GM10847 (cell line): ENCODE measurements around the gene ST3GAL3.

ENCODE experiments used
- POLR2A ChIP-seq: IDR thresholded peaks from 2 replicates; pipeline ENCODE4 v1.6.1; 2011; ENCODE audit not compliant: insufficient read length; ENCODE audit errors: extremely low read depth

ST3GAL3 gene

DNA sequence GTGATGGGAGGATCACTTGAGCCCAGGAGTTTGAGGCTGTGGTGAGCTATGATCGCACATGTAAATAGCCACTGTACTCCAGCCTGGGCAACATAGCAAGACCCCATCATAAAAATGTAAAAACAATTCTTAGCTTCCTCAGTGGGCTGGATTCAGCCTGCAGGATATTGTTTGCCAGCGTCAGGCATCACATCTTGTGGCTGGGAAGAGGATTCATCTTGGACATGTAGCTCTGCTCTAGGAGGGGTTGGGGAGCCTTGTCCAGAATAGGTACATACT, 19.3 kb upstream of the ST3GAL3 start:
- TF ChIP-seq POLR2A: no peak

GRCh38 chr1:43688594-43689000, 18.7 kb upstream of the ST3GAL3 start:
- TF ChIP-seq POLR2A: no peak

- no peak for TF ChIP-seq POLR2A
These were observed 18.0 kb upstream of the ST3GAL3 start for GRCh38 chr1:43689289-43689688.

GRCh38 chr1:43691871-43692815, 15.2 kb upstream of the ST3GAL3 start:
- TF ChIP-seq POLR2A: no peak

GRCh38 chr1:43693371-43693770, 14.0 kb upstream of the ST3GAL3 start:
- TF ChIP-seq POLR2A: no peak

- no peak for TF ChIP-seq POLR2A
These were observed 8.1 kb upstream of the ST3GAL3 start for GRCh38 chr1:43699281-43699680.

DNA sequence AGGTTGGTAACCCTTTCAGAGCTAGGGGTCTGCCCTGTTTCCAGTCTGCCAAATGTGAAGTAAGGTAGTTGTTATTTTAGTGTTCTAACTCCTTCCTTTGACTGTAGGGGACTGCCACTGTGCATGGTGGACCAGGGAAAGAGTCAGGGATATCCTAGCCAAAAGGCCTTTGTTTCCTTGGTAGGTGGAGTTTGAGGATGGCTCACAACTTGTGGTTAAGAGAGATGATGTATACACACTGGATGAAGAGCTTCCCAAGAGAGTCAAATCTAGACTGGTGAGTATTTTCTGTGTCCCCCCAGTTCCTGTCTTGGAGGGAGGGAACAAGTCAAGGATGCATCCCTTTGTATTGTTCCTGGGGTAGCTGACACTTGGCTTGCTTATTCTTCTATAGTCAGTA, 3.5 kb upstream of the ST3GAL3 start:
- no peak for TF ChIP-seq POLR2A

GRCh38 chr1:43704838-43705237, 2.5 kb upstream of the ST3GAL3 start:
- no peak for TF ChIP-seq POLR2A

GRCh38 chr1:43705334-43705733, 2.0 kb upstream of the ST3GAL3 start:
- TF ChIP-seq POLR2A: no peak

- no peak for TF ChIP-seq POLR2A
These were observed 1.2 kb upstream of the ST3GAL3 start for GRCh38 chr1:43705982-43706597.

DNA sequence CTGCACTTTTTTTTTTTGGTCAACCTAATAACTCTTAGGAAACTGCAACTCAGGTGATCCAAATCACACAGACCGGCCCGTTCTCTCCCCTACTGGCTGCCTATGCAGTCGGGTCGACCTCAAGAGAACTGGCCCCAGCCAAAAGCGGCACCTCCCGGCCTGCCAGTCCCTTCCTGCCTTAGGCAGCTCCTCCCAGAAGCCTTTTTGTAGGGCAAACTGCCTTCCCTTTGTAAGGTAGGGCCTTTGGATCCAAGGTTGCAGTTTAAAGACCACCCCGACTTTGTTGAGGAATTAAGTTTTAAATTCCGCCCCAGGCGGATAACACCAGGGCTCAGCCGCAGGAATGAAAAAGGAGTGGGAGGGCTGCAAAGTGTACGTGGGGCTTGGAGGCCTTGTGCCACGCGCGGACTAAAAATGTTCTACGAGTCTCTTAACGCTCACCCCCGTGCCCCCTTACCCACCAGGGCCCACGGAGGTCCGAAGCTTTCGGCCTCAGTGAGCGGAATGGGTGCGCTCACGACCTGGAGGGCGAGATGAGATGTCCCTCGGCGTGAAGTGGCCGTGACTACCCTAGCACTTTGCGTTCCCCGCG, 642 bp upstream of the ST3GAL3 start:
- no peak for TF ChIP-seq POLR2A

- TF ChIP-seq POLR2A: no peak
These were observed 670 bp downstream of the ST3GAL3 start for GRCh38 chr1:43708002-43708410.

GRCh38 chr1:43711049-43711448, 3.7 kb downstream of the ST3GAL3 start:
- TF ChIP-seq POLR2A: no peak

GRCh38 chr1:43711524-43712386, 4.4 kb downstream of the ST3GAL3 start:
- no peak for TF ChIP-seq POLR2A

DNA sequence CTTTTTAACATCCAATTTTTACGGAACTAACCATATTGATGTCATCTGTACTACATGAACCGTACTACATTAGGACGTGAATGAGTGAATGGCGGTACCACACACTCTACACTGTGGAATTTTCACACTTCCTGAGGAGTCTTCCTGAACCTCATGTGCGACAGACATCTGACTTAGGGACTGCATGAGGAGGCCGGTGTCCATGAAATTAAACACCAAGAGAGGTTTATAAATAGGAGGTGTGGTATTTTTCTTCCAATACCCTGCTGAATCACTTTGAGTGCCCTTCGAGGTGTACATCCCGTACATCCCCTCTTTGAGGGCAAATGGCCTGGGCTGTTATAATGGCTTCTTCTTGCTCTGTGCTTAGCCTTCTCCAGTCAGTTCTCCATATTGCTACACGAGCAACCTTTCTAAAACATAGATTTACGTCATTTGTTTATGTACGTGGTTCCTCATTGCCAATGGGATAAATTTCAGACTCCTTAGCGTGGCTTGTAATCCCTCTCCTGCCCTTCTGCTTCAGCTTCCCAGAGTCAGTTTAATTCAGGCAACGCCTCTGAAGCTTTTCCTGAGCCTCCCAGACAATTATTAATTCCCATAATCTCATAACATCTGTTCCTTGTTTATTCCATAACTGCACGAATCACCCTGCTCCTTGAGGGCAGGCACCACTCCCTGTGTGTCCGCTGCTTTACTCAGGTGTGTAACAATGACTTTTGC, 9.4 kb downstream of the ST3GAL3 start:
- TF ChIP-seq POLR2A: no peak
